ENCODE results near the gene TSPAN19. TPM values are rescaled to one million over a fixed set of nuclear protein-coding genes. Genes with fewer than 3 reads are reported as not detected.

TSPAN19 gene
- total RNA-seq = not detected

DNA sequence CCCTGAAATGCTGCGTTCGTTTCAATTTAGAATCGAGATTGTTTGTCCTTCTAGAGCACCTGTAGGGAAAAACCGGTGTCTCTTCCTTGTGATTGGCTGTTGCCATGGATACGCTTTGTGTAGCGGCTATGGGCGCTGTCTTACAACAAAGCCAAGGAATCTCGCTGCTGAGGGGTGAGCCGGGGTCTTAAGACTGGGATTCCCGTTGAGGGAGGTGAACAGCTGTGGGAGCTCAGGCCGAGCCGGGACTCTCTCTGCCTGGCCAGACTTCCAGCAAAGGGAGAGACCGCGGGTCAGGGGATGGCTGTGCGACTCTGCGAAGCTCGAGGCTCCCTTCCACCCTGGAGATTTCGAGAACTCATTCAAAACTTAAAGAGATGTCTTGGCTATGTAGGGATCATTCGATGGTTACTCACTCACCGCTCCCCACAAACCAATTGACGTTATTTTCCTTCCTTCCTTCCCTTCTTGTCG is at the start of gene TSPAN19, which contains the start of gene LRRIQ1:
TSS of gene TSPAN19 (minus strand) at position 44 of the 474 bp plus-strand sequence. CDS start 6,331 bp downstream, outside the sequence.
TSS of gene LRRIQ1 (plus strand) at position 118 of the 474 bp plus-strand sequence. CDS start 1,826 bp downstream, outside the sequence.
- Mint-ChIP-seq H3K4me1 (ENCODE audit: low read depth) (no peaks in the 10 kb centered on the region), H3K27me3 (ENCODE audit: low read depth) (peaks cover 9% of the 10 kb centered on the region), H3K36me3 (ENCODE audit: low read depth) (no peaks in the 10 kb centered on the region), H3K9me3 (no peaks in the 10 kb centered on the region), H3K27ac (no peak within 1 kb of the TSS), H3K4me3 (peak within 1 kb of the TSS; percentile 72)
- peak; percentile 48 for DNase-seq
- CTCF ChIA-PET = interaction anchor here (1.3 to 1.4 kb wide), 2 partner anchors 162 to 163 kb away, joined by 3 to 5 read pairs; no protein-coding TSS in a partner anchor
- intact Hi-C loops (cut with micrococcal nuclease) = no loop called here

DNA sequence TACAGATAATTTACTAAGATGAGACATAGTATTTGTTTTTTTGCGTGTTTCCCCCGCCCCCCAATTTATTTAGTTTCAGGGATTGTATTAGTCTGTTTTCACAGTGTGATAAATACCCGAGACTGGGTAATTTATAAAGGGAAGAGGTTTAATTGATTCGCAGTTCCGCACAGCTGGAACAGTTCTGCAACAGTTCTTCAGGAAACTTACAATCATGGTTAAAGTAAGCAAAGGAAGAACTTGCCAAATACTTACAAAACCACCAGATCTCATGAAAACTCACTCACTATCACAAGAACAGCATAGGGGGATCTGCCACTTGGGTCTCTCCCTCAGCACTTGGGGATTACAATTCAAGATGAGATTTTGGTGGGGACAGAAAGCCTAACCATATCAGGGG is 49.0 kb upstream of the TSPAN19 start:
- intact Hi-C loops (cut with micrococcal nuclease) = no loop called here
- H3K36me3 Mint-ChIP-seq (ENCODE audit: low read depth) = no peaks in the 10 kb centered on the region
- DNase-seq = no peak
- CTCF ChIA-PET = no interaction called here
- no peaks in the 10 kb centered on the region for H3K27me3 Mint-ChIP-seq (ENCODE audit: low read depth)
- H3K9me3 Mint-ChIP-seq = peaks cover 5% of the 10 kb centered on the region
- no peak overlapping the region for H3K4me3 Mint-ChIP-seq
- H3K27ac Mint-ChIP-seq = no peak overlapping the region
- no peaks in the 10 kb centered on the region for H3K4me1 Mint-ChIP-seq (ENCODE audit: low read depth)

DNA sequence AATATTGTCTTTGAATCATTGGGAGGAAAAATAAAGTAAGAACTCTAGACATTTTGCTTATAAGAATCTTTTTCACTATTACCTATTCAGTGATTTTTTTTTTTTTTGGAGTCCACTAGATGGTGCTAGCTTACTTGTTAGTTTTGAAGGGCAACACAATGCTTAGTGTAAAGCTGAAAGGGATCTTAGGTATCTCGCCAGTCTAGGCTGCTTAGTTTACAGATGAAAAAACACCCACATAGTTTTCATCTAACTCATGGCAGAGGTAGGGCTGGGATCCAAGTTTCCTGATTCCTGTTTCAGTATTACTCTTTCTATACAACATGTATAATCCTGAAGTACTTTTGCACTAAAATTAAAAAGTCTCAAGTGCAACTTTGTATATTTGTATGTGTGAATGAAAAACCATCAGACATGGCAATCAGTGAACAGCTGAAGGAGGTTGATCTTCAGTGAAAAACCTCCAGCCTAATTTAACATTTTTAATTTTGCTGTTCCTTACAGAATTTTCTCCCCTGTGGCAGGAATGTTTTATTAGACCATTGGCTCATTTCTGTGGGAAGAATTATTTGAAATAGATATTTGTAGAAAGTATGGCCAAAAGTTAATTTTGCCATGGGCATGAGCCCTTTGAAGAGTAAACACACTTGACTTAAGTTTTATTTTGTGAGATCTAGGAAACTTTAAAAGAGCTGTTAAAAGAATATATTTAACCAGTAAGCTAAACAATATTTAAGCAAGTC is 40.8 kb upstream of the TSPAN19 start:
- H3K9me3 Mint-ChIP-seq = no peaks in the 10 kb centered on the region
- H3K4me3 Mint-ChIP-seq = no peak overlapping the region
- H3K27me3 Mint-ChIP-seq (ENCODE audit: low read depth) = no peaks in the 10 kb centered on the region
- no peaks in the 10 kb centered on the region for H3K4me1 Mint-ChIP-seq (ENCODE audit: low read depth)
- CTCF ChIA-PET = interaction anchor here (0.6 to 1.2 kb wide), 4 partner anchors 34 to 1890 kb away, joined by 3 read pairs; no protein-coding TSS in a partner anchor
- no peaks in the 10 kb centered on the region for H3K36me3 Mint-ChIP-seq (ENCODE audit: low read depth)
- H3K27ac Mint-ChIP-seq = no peak overlapping the region
- DNase-seq = no peak
- intact Hi-C loops (cut with micrococcal nuclease) = loop anchor here (1.0 to 2.0 kb wide), 3 partner anchors 372 to 843 kb away; partner anchors contain the start of gene NTS

DNA sequence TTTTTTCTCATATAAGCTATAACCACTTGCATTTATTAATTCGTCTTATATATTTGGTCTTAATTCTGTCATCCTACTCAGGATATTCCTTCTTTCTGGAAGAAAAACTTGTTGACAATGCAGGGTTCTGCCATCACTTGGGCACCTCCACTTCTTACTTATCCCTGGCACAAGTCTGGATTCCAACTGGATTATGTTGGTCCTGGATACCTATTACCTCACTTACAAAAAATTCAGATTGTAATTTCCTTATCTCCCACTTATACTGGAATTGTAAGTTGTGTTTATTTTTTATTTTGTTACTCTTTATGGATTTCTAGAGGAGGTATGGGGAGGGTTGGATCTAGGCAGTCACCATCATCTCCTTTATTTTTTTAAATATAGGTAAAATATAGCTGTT is 36.7 kb upstream of the TSPAN19 start:
- Mint-ChIP-seq H3K4me3 (no peak overlapping the region), H3K27ac (no peak overlapping the region), H3K4me1 (ENCODE audit: low read depth) (no peaks in the 10 kb centered on the region), H3K36me3 (ENCODE audit: low read depth) (no peaks in the 10 kb centered on the region), H3K27me3 (ENCODE audit: low read depth) (no peaks in the 10 kb centered on the region), H3K9me3 (peaks cover 2% of the 10 kb centered on the region)
- DNase-seq = no peak
- intact Hi-C loops (cut with micrococcal nuclease) = no loop called here
- CTCF ChIA-PET = no interaction called here

DNA sequence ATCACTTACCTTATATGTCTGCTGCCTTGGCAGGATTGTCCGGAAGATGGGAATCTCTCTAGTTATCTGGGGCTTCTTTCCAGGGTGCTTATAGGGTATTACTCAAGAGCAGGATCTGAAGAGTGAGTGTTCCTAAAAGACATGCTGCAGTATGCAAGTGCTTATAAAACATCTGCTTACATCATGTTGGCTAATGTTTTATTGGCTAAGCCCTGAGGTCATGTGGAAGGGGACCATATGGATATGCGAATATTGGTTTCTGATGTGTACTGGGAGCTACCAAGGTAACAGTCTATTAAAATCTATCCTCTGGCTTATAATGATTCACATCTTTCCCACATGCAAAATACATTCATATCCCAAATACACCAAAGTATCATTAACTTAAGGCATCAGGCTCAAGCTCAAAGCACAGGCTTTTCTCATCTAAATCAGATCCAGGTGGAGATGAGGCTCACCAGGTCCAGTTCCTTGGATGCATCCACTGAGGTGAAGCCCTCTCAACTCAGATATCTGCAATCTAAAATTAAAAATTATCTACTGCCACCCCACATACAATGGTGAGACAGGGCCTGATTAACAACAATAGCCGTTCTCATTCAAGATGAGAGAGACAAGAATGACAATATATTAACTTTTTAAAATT is 29.9 kb upstream of the TSPAN19 start:
- intact Hi-C loops (cut with micrococcal nuclease) = no loop called here
- DNase-seq = no peak
- H3K27me3 Mint-ChIP-seq (ENCODE audit: low read depth) = no peaks in the 10 kb centered on the region
- CTCF ChIA-PET = no interaction called here
- H3K27ac Mint-ChIP-seq = no peak overlapping the region
- no peak overlapping the region for H3K4me3 Mint-ChIP-seq
- no peaks in the 10 kb centered on the region for H3K36me3 Mint-ChIP-seq (ENCODE audit: low read depth)
- no peaks in the 10 kb centered on the region for H3K4me1 Mint-ChIP-seq (ENCODE audit: low read depth)
- H3K9me3 Mint-ChIP-seq = peaks cover 2% of the 10 kb centered on the region

DNA sequence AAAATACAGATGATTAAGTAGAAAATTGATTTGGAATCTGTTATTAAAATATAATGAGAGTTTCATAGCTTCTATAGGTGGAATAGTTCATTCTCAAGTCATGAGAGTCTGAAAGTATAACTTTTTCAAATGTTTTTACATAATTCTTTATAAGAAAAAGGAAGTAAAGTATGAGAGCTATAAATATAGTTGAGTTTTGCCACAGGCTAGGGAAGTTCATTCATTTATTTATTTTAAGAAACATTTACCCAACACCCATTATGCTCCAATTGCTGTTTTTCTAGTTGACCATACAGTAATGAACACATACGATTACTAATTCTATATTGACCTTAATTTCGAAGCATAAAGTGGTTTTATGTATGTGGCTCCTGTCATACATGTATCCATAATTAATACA is 24.8 kb upstream of the TSPAN19 start:
- DNase-seq = no peak
- no peaks in the 10 kb centered on the region for H3K36me3 Mint-ChIP-seq (ENCODE audit: low read depth)
- intact Hi-C loops (cut with micrococcal nuclease) = no loop called here
- H3K4me3 Mint-ChIP-seq = no peak overlapping the region
- no peak overlapping the region for H3K27ac Mint-ChIP-seq
- no peaks in the 10 kb centered on the region for H3K4me1 Mint-ChIP-seq (ENCODE audit: low read depth)
- H3K9me3 Mint-ChIP-seq = no peaks in the 10 kb centered on the region
- no peaks in the 10 kb centered on the region for H3K27me3 Mint-ChIP-seq (ENCODE audit: low read depth)
- CTCF ChIA-PET = interaction anchor here (1.4 kb wide), 1 partner anchor 188 kb away, joined by 4 read pairs; no protein-coding TSS in a partner anchor

DNA sequence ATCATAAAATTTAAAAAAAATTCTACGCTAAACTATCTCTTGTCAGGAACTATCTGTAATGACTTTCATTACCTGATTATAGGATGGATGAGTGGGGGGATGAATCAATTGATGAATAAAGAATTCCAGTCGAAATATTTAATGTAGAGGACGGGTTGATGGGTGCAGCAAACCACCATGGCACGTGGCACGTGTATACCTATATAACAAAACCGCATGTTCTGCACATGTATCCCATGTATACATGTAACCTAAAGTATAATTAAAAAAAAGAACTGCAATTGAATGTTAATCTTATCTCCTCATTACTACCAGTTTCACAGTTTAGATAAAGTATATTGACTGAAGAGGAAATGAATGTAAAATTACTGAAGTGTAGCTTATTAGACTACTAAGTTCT is 23.5 kb upstream of the TSPAN19 start:
- Mint-ChIP-seq H3K27me3 (ENCODE audit: low read depth) (no peaks in the 10 kb centered on the region), H3K36me3 (ENCODE audit: low read depth) (no peaks in the 10 kb centered on the region), H3K9me3 (no peaks in the 10 kb centered on the region), H3K4me1 (ENCODE audit: low read depth) (no peaks in the 10 kb centered on the region), H3K4me3 (no peak overlapping the region), H3K27ac (no peak overlapping the region)
- intact Hi-C loops (cut with micrococcal nuclease) = no loop called here
- CTCF ChIA-PET = interaction anchor here (0.8 to 3.8 kb wide), 2 partner anchors 29 to 186 kb away, joined by 3 to 35 read pairs; no protein-coding TSS in a partner anchor
- DNase-seq = no peak

DNA sequence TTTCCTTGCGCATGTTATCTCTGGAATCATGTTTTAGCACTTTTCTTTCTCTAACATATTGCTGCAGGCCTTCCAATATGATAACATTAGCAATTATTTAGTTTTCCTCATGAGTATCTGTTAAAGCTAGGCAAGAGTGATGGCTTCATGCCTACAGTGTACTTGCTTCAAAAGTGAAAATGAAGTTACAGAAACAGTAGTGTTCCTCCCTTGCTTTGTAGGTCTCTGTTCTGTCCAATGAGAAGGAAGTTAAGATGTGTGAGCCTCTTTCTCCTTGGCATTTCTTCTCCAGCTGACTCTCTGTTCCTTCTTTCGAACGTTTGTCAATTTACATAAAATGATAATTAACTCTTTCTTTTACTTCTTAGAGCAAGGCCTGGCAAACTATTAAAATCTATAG is 22.3 kb upstream of the TSPAN19 start:
- intact Hi-C loops (cut with micrococcal nuclease) = no loop called here
- H3K36me3 Mint-ChIP-seq (ENCODE audit: low read depth) = no peaks in the 10 kb centered on the region
- CTCF ChIA-PET = interaction anchor here (0.9 to 3.8 kb wide), 3 partner anchors 185 to 824 kb away, joined by 3 to 35 read pairs (median 3); no protein-coding TSS in a partner anchor
- H3K27me3 Mint-ChIP-seq (ENCODE audit: low read depth) = no peaks in the 10 kb centered on the region
- DNase-seq = no peak
- no peaks in the 10 kb centered on the region for H3K4me1 Mint-ChIP-seq (ENCODE audit: low read depth)
- no peak overlapping the region for H3K27ac Mint-ChIP-seq
- no peaks in the 10 kb centered on the region for H3K9me3 Mint-ChIP-seq
- H3K4me3 Mint-ChIP-seq = no peak overlapping the region

DNA sequence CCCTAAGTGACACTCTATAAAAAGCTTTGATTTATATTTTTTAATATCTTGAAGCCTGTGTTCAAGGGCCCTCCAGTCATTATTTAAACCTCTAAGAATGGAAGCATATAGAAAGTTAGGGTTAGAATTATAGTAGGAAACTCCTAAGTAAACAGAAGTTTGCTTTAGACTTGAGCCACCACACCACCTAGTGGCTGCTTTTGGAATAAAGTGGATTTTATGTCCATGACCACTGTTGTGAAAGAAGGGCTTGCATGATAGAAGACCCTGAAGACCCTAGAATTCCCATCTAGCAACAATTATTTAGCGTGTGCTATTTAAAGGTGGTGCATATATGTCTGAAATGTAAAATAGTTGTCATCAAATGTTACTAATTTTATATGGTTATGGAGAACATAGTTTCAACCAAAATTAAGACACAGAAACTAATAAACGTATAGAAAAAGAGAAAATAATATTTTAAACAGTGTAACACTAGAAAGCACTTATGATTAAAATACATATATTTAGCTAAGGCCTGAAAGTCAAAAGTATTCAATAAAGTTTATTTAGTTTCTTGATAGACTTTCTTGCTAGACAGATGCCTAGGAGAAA is 21.4 kb upstream of the TSPAN19 start:
- H3K4me1 Mint-ChIP-seq (ENCODE audit: low read depth) = no peaks in the 10 kb centered on the region
- no peak overlapping the region for H3K4me3 Mint-ChIP-seq
- CTCF ChIA-PET = interaction anchor here (0.9 to 3.8 kb wide), 4 partner anchors 14 to 825 kb away, joined by 3 to 35 read pairs (median 3); no protein-coding TSS in a partner anchor
- DNase-seq = peak; percentile 39
- H3K9me3 Mint-ChIP-seq = no peaks in the 10 kb centered on the region
- no peak overlapping the region for H3K27ac Mint-ChIP-seq
- intact Hi-C loops (cut with micrococcal nuclease) = loop anchor here (1.0 kb wide), 1 partner anchor 183 kb away; no protein-coding TSS in a partner anchor
- H3K27me3 Mint-ChIP-seq (ENCODE audit: low read depth) = no peaks in the 10 kb centered on the region
- no peaks in the 10 kb centered on the region for H3K36me3 Mint-ChIP-seq (ENCODE audit: low read depth)

DNA sequence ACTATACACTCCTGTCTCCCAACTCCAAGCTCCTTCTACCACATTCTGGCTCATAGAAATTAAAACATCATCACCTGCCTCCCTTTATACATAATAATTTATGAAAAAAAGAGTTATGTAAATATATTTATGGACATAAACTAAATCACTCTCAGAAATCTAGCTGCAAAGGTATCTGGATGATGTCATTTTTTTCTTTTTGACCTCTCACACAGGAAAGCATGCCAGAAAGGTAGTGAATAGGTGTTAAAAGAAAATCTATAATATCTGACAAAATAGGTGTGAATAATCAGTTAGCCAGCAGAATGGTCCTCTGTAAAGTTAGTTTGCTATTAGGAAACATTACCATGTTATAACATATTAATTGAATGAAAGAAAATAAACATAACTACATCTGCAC is 7.8 kb upstream of the TSPAN19 start:
- intact Hi-C loops (cut with micrococcal nuclease) = no loop called here
- H3K27me3 Mint-ChIP-seq (ENCODE audit: low read depth) = peaks cover 2% of the 10 kb centered on the region
- no peaks in the 10 kb centered on the region for H3K9me3 Mint-ChIP-seq
- H3K36me3 Mint-ChIP-seq (ENCODE audit: low read depth) = no peaks in the 10 kb centered on the region
- H3K4me3 Mint-ChIP-seq = no peak overlapping the region
- H3K27ac Mint-ChIP-seq = no peak overlapping the region
- H3K4me1 Mint-ChIP-seq (ENCODE audit: low read depth) = no peaks in the 10 kb centered on the region
- no peak for DNase-seq
- CTCF ChIA-PET = no interaction called here

DNA sequence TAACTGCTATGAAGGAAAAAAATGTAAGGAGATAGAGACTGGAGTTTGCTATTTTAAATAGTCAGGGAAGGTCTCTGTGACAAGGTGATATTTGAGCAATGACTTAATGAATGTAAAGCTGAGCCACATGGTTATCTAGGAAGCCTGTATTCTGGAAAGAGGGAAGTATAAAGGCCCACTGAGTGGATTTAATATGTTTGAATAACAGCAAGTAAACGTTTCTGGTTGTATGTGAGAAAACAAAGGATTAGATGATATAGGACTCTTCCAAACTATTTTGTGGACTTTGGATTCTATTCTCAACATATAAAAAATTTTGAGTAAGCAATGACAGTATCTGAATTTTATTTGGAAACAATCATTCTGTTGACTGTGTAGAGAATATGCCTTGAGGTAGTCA is 5.3 kb upstream of the TSPAN19 start:
- H3K4me1 Mint-ChIP-seq (ENCODE audit: low read depth) = no peaks in the 10 kb centered on the region
- intact Hi-C loops (cut with micrococcal nuclease) = no loop called here
- CTCF ChIA-PET = no interaction called here

DNA sequence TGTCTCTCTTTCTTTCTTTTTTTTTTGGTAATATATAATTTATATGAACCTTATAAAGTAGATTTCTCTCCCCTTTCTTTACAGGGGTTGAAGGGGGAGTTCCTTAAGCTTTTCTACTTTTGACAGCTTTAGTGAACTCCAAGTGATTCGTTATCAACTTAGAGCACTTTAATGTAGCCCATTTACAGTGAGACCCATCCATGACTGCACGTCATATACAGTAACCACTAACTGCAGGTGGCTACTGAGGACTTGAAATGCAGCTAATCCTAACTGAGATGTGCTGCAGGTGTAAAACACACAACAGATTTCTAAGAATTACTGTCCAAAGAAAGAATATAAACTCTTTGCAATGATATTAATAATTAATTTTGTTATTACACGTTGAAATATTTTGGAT is 656 bp upstream of the TSPAN19 start:
- Mint-ChIP-seq H3K9me3 (no peaks in the 10 kb centered on the region), H3K4me3 (peak overlapping the region; percentile 72), H3K36me3 (ENCODE audit: low read depth) (no peaks in the 10 kb centered on the region), H3K27me3 (ENCODE audit: low read depth) (peaks cover 11% of the 10 kb centered on the region), H3K4me1 (ENCODE audit: low read depth) (no peaks in the 10 kb centered on the region), H3K27ac (no peak overlapping the region)
- CTCF ChIA-PET = interaction anchor here (1.3 kb wide), 1 partner anchor 164 kb away, joined by 3 read pairs; no protein-coding TSS in a partner anchor
- intact Hi-C loops (cut with micrococcal nuclease) = no loop called here
- no peak for DNase-seq

More for the DNA sequence above, 5.3 kb upstream of the TSPAN19 start:
- DNase-seq = no peak
- Mint-ChIP-seq H3K9me3 (no peaks in the 10 kb centered on the region), H3K4me3 (no peak overlapping the region), H3K27me3 (ENCODE audit: low read depth) (peaks cover 3% of the 10 kb centered on the region), H3K27ac (no peak overlapping the region), H3K36me3 (ENCODE audit: low read depth) (no peaks in the 10 kb centered on the region)

Measured in activated naive CD4-positive, alpha-beta T cell treated with anti-CD3 and anti-CD28 coated beads for 36 hours (primary cell).